GM12891 (cell line): ENCODE data around the gene OR10P1.

ENCODE experiments used
- PAX5 ChIP-seq: IDR thresholded peaks from 2 replicates; pipeline ENCODE4 v1.6.1; 2011; ENCODE audit warnings: low read length, moderate library complexity, mild to moderate bottlenecking; ENCODE audit not compliant: insufficient read depth, severe bottlenecking
- POLR2A ChIP-seq: IDR thresholded peaks from 2 replicates; pipeline ENCODE4 v1.6.1; 2011; ENCODE audit warnings: low read depth, low read length, control low read depth
- POLR2AphosphoS5 ChIP-seq: IDR thresholded peaks from 2 replicates; pipeline ENCODE4 v1.6.1; 2011; ENCODE audit warnings: low read depth, low read length, control low read depth
- POU2F2 ChIP-seq: IDR thresholded peaks from 2 replicates; pipeline ENCODE4 v1.6.1; 2011; ENCODE audit warnings: low read depth, mild to moderate bottlenecking, control low read depth, low read length, moderate library complexity
- SPI1 ChIP-seq: IDR thresholded peaks from 2 replicates; pipeline ENCODE4 v1.6.1; 2011; ENCODE audit warnings: low read depth, low read length, control low read depth
- TAF1 ChIP-seq: IDR thresholded peaks from 2 replicates; pipeline ENCODE4 v1.6.1; 2011; ENCODE audit warnings: low read depth, low read length, control low read depth

- TF ChIP-seq POLR2AphosphoS5 (no peak), POLR2A (no peak), TAF1 (no peak), SPI1 (no peak), PAX5 (no peak), POU2F2 (no peak)
Observed at GRCh38 chr12:55619354-55620138, 17.1 kb upstream of the OR10P1 start.
